Gastrocnemius medialis (tissue), 4 donors: ENCODE data around the gene FBXW7.

Source experiments
- POLR2A ChIP-seq, 2 donors: fragments of 450-650 bp; IDR thresholded peaks; one replicate each; pipeline ENCODE4 v1.6.1; 2017; ENCODE audit warnings: antibody characterized with exemption in 2 of 2, mild to moderate bottlenecking in 2 of 2, moderate library complexity in 2 of 2
- TF ChIP-seq, protein P1 (sequence below), 5 experiments: fragments of 450-650 bp in 3 of 5; fragments of 200-600 bp in 2 of 5; sonication (generic) in 2 of 5; IDR thresholded peaks in 4 of 5; conservative IDR thresholded peaks in 1 of 5; 1 replicate in 4 of 5; 2 replicates in 1 of 5; pipeline ENCODE4 v1.5.1; 2016 to 2019; ENCODE audit warnings: antibody characterized with exemption in 5 of 5, mild to moderate bottlenecking in 3 of 5, moderate library complexity in 3 of 5

DNA sequence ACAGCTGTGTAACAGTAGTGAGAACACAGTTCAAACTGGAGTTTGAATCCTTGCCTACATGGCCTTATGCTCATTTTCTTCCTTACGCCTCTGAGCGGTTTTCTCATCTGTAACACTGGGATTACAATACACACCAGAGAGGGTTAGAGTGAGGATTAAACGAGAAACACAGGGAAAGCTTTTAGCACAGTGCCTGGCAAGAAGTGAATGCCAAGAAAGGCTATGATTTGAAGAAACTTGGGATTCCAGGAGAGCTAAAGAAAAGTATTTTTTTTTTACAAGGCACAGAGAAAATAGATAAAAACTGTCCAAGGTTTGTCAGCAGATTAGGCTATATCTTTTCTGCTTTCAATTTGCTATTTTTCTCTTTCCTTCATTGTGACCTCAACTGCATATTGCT, 246.4 kb downstream of the FBXW7 start:
- TF ChIP-seq, protein P1, sequence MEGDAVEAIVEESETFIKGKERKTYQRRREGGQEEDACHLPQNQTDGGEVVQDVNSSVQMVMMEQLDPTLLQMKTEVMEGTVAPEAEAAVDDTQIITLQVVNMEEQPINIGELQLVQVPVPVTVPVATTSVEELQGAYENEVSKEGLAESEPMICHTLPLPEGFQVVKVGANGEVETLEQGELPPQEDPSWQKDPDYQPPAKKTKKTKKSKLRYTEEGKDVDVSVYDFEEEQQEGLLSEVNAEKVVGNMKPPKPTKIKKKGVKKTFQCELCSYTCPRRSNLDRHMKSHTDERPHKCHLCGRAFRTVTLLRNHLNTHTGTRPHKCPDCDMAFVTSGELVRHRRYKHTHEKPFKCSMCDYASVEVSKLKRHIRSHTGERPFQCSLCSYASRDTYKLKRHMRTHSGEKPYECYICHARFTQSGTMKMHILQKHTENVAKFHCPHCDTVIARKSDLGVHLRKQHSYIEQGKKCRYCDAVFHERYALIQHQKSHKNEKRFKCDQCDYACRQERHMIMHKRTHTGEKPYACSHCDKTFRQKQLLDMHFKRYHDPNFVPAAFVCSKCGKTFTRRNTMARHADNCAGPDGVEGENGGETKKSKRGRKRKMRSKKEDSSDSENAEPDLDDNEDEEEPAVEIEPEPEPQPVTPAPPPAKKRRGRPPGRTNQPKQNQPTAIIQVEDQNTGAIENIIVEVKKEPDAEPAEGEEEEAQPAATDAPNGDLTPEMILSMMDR (IDR thresholded peaks at IDR 0.05 in 4 of 5, conservative IDR thresholded peaks at IDR 0.05 in 1 of 5), result no peak
- no peak for TF ChIP-seq POLR2A (IDR thresholded peaks at IDR 0.05)
